ENCODE results near the gene GTPBP4.

DNA sequence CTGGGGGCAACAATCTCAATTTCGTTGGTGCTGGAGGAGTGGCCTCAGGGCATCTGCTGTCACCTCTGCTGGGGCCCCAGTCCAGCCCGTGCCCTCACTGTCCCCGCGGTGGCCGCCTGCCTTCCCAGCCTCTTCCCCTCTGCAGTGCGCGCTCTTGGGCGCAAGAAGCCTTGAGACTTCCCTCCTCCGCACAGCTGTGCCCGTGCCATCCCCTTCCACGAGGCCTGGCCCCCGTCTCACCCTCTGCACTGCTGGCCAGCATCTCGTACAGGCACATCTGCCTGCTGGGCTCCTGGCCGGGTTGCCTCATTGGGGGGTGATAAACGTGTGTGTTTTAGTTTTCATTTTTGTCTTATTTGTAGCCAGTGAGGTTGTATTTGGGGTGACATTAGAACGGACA lies 23.5 kb downstream of the GTPBP4 start:
- TF ChIP-seq, protein P1, sequence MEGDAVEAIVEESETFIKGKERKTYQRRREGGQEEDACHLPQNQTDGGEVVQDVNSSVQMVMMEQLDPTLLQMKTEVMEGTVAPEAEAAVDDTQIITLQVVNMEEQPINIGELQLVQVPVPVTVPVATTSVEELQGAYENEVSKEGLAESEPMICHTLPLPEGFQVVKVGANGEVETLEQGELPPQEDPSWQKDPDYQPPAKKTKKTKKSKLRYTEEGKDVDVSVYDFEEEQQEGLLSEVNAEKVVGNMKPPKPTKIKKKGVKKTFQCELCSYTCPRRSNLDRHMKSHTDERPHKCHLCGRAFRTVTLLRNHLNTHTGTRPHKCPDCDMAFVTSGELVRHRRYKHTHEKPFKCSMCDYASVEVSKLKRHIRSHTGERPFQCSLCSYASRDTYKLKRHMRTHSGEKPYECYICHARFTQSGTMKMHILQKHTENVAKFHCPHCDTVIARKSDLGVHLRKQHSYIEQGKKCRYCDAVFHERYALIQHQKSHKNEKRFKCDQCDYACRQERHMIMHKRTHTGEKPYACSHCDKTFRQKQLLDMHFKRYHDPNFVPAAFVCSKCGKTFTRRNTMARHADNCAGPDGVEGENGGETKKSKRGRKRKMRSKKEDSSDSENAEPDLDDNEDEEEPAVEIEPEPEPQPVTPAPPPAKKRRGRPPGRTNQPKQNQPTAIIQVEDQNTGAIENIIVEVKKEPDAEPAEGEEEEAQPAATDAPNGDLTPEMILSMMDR (IDR thresholded peaks at IDR 0.05) = no peak
- no peak for TF ChIP-seq POLR2AphosphoS5 (IDR thresholded peaks at IDR 0.05)
- TF ChIP-seq POLR2A (IDR thresholded peaks at IDR 0.05) = no peak

Measured in prostate gland (tissue), 2 donors.